BLaER1 (cell line): ENCODE measurements around the gene ADGRB2.

Source experiments
- H3K27ac ChIP-seq: shearing (Covaris generic); formaldehyde crosslinking; 2 replicates; pipeline ENCODE4 v1.8.1; 2022
- H3K27me3 ChIP-seq: shearing (Covaris generic); formaldehyde crosslinking; 2 replicates; pipeline ENCODE4 v1.8.1; 2022
- H3K36me3 ChIP-seq: shearing (Covaris generic); formaldehyde crosslinking; 2 replicates; pipeline ENCODE4 v1.8.1; 2022
- H3K4me1 ChIP-seq: shearing (Covaris generic); formaldehyde crosslinking; 2 replicates; pipeline ENCODE4 v1.8.1; 2022
- H3K4me2 ChIP-seq: shearing (Covaris generic); formaldehyde crosslinking; 2 replicates; pipeline ENCODE4 v1.8.1; 2022
- H3K4me3 ChIP-seq: shearing (Covaris generic); formaldehyde crosslinking; 2 replicates; pipeline ENCODE4 v1.8.1; 2022
- H3K9ac ChIP-seq: shearing (Covaris generic); formaldehyde crosslinking; 2 replicates; pipeline ENCODE4 v1.8.1; 2022
- H3K9me3 ChIP-seq: shearing (Covaris generic); formaldehyde crosslinking; 2 replicates; pipeline ENCODE4 v1.8.1; 2022
- H4K20me1 ChIP-seq: shearing (Covaris generic); formaldehyde crosslinking; 2 replicates; pipeline ENCODE4 v1.8.1; 2022
- Cebpa-rat ChIP-seq: shearing (Covaris generic); IDR thresholded peaks from 2 replicates; pipeline ENCODE4 v1.8.1; 2022

The ADGRB2 gene

GRCh38 chr1:31784356-31785019, 20.3 kb upstream of the ADGRB2 start:
- Histone ChIP-seq H3K27me3 (no peaks in the 10 kb centered on the region; the same call in 1 of the 2 replicates), H3K4me2 (peak overlapping the region; percentile 78), H3K4me1 (peaks cover 89% of the 10 kb centered on the region), H3K9me3 (no peaks in the 10 kb centered on the region), H3K36me3 (no peaks in the 10 kb centered on the region), H4K20me1 (no peaks in the 10 kb centered on the region), H3K27ac (peak overlapping the region; percentile 71), H3K4me3 (no peak overlapping the region), H3K9ac (peak overlapping the region; percentile 54)
- no peak for TF ChIP-seq Cebpa-rat

GRCh38 chr1:31783846-31784245, 19.7 kb upstream of the ADGRB2 start:
- Histone ChIP-seq H3K27me3 (no peaks in the 10 kb centered on the region; the same call in 1 of the 2 replicates), H3K27ac (peak overlapping the region; percentile 71), H3K36me3 (no peaks in the 10 kb centered on the region), H4K20me1 (no peaks in the 10 kb centered on the region), H3K4me1 (peaks cover 92% of the 10 kb centered on the region), H3K9ac (no peak overlapping the region), H3K4me3 (no peak overlapping the region), H3K4me2 (peak overlapping the region; percentile 78), H3K9me3 (no peaks in the 10 kb centered on the region)
- TF ChIP-seq Cebpa-rat, result no peak

GRCh38 chr1:31782421-31783410, 18.6 kb upstream of the ADGRB2 start:
- H3K4me3 ChIP-seq, result no peak overlapping the region
- no peak for TF ChIP-seq Cebpa-rat
- peaks cover 86% of the 10 kb centered on the region for H3K4me1 ChIP-seq
- H3K9me3 ChIP-seq, result no peaks in the 10 kb centered on the region
- no peak overlapping the region for H3K27ac ChIP-seq
- no peaks in the 10 kb centered on the region for H3K36me3 ChIP-seq
- H3K9ac ChIP-seq, result 0 out of 2 replicates have a peak overlapping the region, but pooled peaks have one; percentile 29
- peak overlapping the region; percentile 67 for H3K4me2 ChIP-seq
- no peaks in the 10 kb centered on the region; the same call in 1 of the 2 replicates for H3K27me3 ChIP-seq
- H4K20me1 ChIP-seq, result no peaks in the 10 kb centered on the region

GRCh38 chr1:31781756-31782371, 17.7 kb upstream of the ADGRB2 start:
- H3K27me3 ChIP-seq, result peaks cover 6% of the 10 kb centered on the region
- H3K4me2 ChIP-seq, result peak overlapping the region; percentile 67
- 0 out of 2 replicates have a peak overlapping the region, but pooled peaks have one; percentile 6 for H3K27ac ChIP-seq
- no peaks in the 10 kb centered on the region for H3K36me3 ChIP-seq
- H4K20me1 ChIP-seq, result no peaks in the 10 kb centered on the region
- no peaks in the 10 kb centered on the region for H3K9me3 ChIP-seq
- H3K4me1 ChIP-seq, result peaks cover 78% of the 10 kb centered on the region
- no peak overlapping the region for H3K4me3 ChIP-seq
- 0 out of 2 replicates have a peak overlapping the region, but pooled peaks have one; percentile 29 for H3K9ac ChIP-seq
- TF ChIP-seq Cebpa-rat, result no peak

GRCh38 chr1:31781138-31781755, 17.1 kb upstream of the ADGRB2 start:
- no peak overlapping the region for H3K9ac ChIP-seq

GRCh38 chr1:31780632-31781031, 16.5 kb upstream of the ADGRB2 start:
- Histone ChIP-seq H3K4me1 (peaks cover 65% of the 10 kb centered on the region), H3K4me2 (no peak overlapping the region)
- no peak for TF ChIP-seq Cebpa-rat

More at GRCh38 chr1:31781138-31781755, 17.1 kb upstream of the ADGRB2 start:
- Histone ChIP-seq H3K4me1 (peaks cover 71% of the 10 kb centered on the region), H3K27ac (0 out of 2 replicates have a peak overlapping the region, but pooled peaks have one; percentile 6), H3K36me3 (no peaks in the 10 kb centered on the region), H3K4me3 (no peak overlapping the region), H3K9me3 (no peaks in the 10 kb centered on the region), H3K4me2 (peak overlapping the region; percentile 67), H4K20me1 (no peaks in the 10 kb centered on the region), H3K27me3 (peaks cover 12% of the 10 kb centered on the region)
- no peak for TF ChIP-seq Cebpa-rat

GRCh38 chr1:31779687-31780086, 15.5 kb upstream of the ADGRB2 start:
- no peak overlapping the region for H3K4me3 ChIP-seq
- peaks cover 28% of the 10 kb centered on the region for H3K27me3 ChIP-seq
- H3K4me2 ChIP-seq, result peak overlapping the region; percentile 52
- H3K36me3 ChIP-seq, result no peaks in the 10 kb centered on the region
- no peaks in the 10 kb centered on the region for H4K20me1 ChIP-seq
- no peak overlapping the region for H3K27ac ChIP-seq
- peaks cover 56% of the 10 kb centered on the region for H3K4me1 ChIP-seq
- no peaks in the 10 kb centered on the region for H3K9me3 ChIP-seq
- H3K9ac ChIP-seq, result no peak overlapping the region
- TF ChIP-seq Cebpa-rat, result no peak

More at GRCh38 chr1:31780632-31781031, 16.5 kb upstream of the ADGRB2 start:
- H3K27ac ChIP-seq, result no peak overlapping the region
- H3K27me3 ChIP-seq, result peaks cover 18% of the 10 kb centered on the region
- H3K36me3 ChIP-seq, result no peaks in the 10 kb centered on the region
- no peaks in the 10 kb centered on the region for H3K9me3 ChIP-seq
- H3K9ac ChIP-seq, result no peak overlapping the region
- no peaks in the 10 kb centered on the region for H4K20me1 ChIP-seq
- no peak overlapping the region for H3K4me3 ChIP-seq

GRCh38 chr1:31778763-31779488, 14.8 kb upstream of the ADGRB2 start:
- Histone ChIP-seq H3K4me2 (peak overlapping the region; percentile 52), H3K4me3 (no peak overlapping the region), H3K27me3 (peaks cover 35% of the 10 kb centered on the region), H3K9me3 (no peaks in the 10 kb centered on the region), H3K9ac (no peak overlapping the region), H4K20me1 (0 out of 2 replicates have a peak, but pooled peaks cover 2% of the 10 kb centered on the region), H3K36me3 (no peaks in the 10 kb centered on the region), H3K27ac (no peak overlapping the region), H3K4me1 (peaks cover 48% of the 10 kb centered on the region)
- TF ChIP-seq Cebpa-rat, result no peak
